GM12878 (cell line): Measurements from ENCODE around the gene TRIM8.
"Not testable (repeated sequence)": the region's sequence is repeated elsewhere in the genome, so short reads cannot be mapped to it uniquely, and the experiment has no call there.

Experiments
- EZH2 ChIP-seq: IDR thresholded peaks from 2 replicates; pipeline ENCODE4 v1.6.1; 2012; ENCODE audit warnings: low read depth, mild to moderate bottlenecking, control low read depth, inconsistent platforms, low read length, borderline replicate concordance; ENCODE audit not compliant: control insufficient read depth
- FOXK2 ChIP-seq: fragments of 450-650 bp; IDR thresholded peaks from 2 replicates; pipeline ENCODE4 v1.6.1; 2017; ENCODE audit warnings: mild to moderate bottlenecking, moderate library complexity
- MEF2A ChIP-seq: IDR thresholded peaks from 2 replicates; pipeline ENCODE4 v1.6.1; 2011; ENCODE audit warnings: low read depth, mild to moderate bottlenecking, low read length, moderate library complexity; ENCODE audit not compliant: insufficient read depth
- POLR2AphosphoS5 ChIP-seq: IDR thresholded peaks from 2 replicates; pipeline ENCODE4 v1.6.1; 2011; ENCODE audit warnings: mild to moderate bottlenecking, low read length, inconsistent platforms
- SRF ChIP-seq, 2 experiments: IDR thresholded peaks; 2 replicates each; pipeline ENCODE4 v1.6.1; 2011; ENCODE audit warnings: low read depth in 2 of 2, low read length in 2 of 2, mild to moderate bottlenecking in 1 of 2, moderate library complexity in 1 of 2
- ZNF384 ChIP-seq: IDR thresholded peaks from 2 replicates; pipeline ENCODE4 v1.6.1; 2012; ENCODE audit warnings: low read depth, mild to moderate bottlenecking, low read length, improper control_type of control experiment, borderline replicate concordance
- TF ChIP-seq, protein P1 (sequence below): fragments of 450-650 bp; IDR thresholded peaks from 2 replicates; pipeline ENCODE4 v1.6.1; 2016; ENCODE audit warnings: mild to moderate bottlenecking, moderate library complexity, borderline replicate concordance
- TF ChIP-seq, protein P2 (sequence below), 3 experiments: IDR thresholded peaks in 2 of 3; conservative IDR thresholded peaks in 1 of 3; 2 replicates each; pipeline ENCODE4 v1.5.1; 2011; ENCODE audit warnings: low read depth in 3 of 3, low read length in 3 of 3, mild to moderate bottlenecking in 3 of 3, control low read depth in 2 of 3, moderate library complexity in 2 of 3, inconsistent platforms in 1 of 3, mixed read lengths in 1 of 3; ENCODE audit not compliant: control insufficient read depth in 2 of 3, insufficient read depth in 1 of 3; ENCODE audit errors: extremely low read depth in 1 of 3
- TF ChIP-seq, protein P3 (sequence below): fragments of 450-650 bp; formaldehyde crosslinking; IDR thresholded peaks from 2 replicates; pipeline ENCODE4 v1.4.0; 2022; ENCODE audit warnings: mild to moderate bottlenecking, moderate library complexity

DNA sequence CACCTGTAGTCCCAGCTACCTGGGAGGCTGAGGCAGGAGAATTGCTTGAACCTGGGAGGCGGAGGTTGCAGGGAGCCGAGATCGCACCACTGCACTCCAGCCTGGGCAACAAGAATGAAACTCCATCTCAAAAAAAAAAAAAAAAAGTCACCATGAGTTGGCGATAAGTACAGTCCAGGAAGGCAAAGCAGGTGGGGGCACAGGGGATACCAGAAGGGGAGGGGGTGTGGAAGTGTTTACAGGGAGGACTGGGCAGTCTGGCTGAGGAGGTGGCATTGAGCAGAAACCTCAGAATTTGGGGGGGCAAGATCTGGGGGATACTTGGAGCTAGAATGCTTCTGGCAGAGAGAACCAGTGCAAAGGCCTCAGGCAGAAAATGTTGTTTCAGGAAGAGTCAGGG is 23.1 kb downstream of the TRIM8 start:
- TF ChIP-seq, protein P1, sequence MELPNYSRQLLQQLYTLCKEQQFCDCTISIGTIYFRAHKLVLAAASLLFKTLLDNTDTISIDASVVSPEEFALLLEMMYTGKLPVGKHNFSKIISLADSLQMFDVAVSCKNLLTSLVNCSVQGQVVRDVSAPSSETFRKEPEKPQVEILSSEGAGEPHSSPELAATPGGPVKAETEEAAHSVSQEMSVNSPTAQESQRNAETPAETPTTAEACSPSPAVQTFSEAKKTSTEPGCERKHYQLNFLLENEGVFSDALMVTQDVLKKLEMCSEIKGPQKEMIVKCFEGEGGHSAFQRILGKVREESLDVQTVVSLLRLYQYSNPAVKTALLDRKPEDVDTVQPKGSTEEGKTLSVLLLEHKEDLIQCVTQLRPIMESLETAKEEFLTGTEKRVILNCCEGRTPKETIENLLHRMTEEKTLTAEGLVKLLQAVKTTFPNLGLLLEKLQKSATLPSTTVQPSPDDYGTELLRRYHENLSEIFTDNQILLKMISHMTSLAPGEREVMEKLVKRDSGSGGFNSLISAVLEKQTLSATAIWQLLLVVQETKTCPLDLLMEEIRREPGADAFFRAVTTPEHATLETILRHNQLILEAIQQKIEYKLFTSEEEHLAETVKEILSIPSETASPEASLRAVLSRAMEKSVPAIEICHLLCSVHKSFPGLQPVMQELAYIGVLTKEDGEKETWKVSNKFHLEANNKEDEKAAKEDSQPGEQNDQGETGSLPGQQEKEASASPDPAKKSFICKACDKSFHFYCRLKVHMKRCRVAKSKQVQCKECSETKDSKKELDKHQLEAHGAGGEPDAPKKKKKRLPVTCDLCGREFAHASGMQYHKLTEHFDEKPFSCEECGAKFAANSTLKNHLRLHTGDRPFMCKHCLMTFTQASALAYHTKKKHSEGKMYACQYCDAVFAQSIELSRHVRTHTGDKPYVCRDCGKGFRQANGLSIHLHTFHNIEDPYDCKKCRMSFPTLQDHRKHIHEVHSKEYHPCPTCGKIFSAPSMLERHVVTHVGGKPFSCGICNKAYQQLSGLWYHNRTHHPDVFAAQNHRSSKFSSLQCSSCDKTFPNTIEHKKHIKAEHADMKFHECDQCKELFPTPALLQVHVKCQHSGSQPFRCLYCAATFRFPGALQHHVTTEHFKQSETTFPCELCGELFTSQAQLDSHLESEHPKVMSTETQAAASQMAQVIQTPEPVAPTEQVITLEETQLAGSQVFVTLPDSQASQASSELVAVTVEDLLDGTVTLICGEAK = not testable (repeated sequence)
- not testable (repeated sequence) for TF ChIP-seq MEF2A; SRF (IDR thresholded peaks at IDR 0.05; ENCODE audit: low read depth in 2 of 2, low read length in 2 of 2); ZNF384; POLR2AphosphoS5; EZH2; FOXK2
- TF ChIP-seq, protein P2, sequence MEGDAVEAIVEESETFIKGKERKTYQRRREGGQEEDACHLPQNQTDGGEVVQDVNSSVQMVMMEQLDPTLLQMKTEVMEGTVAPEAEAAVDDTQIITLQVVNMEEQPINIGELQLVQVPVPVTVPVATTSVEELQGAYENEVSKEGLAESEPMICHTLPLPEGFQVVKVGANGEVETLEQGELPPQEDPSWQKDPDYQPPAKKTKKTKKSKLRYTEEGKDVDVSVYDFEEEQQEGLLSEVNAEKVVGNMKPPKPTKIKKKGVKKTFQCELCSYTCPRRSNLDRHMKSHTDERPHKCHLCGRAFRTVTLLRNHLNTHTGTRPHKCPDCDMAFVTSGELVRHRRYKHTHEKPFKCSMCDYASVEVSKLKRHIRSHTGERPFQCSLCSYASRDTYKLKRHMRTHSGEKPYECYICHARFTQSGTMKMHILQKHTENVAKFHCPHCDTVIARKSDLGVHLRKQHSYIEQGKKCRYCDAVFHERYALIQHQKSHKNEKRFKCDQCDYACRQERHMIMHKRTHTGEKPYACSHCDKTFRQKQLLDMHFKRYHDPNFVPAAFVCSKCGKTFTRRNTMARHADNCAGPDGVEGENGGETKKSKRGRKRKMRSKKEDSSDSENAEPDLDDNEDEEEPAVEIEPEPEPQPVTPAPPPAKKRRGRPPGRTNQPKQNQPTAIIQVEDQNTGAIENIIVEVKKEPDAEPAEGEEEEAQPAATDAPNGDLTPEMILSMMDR (IDR thresholded peaks at IDR 0.05 in 2 of 3, conservative IDR thresholded peaks at IDR 0.05 in 1 of 3; ENCODE audit: control insufficient read depth in 2 of 3, extremely low read depth in 1 of 3, insufficient read depth in 1 of 3, low read depth in 3 of 3, low read length in 3 of 3) = not testable (repeated sequence)
- TF ChIP-seq, protein P3, sequence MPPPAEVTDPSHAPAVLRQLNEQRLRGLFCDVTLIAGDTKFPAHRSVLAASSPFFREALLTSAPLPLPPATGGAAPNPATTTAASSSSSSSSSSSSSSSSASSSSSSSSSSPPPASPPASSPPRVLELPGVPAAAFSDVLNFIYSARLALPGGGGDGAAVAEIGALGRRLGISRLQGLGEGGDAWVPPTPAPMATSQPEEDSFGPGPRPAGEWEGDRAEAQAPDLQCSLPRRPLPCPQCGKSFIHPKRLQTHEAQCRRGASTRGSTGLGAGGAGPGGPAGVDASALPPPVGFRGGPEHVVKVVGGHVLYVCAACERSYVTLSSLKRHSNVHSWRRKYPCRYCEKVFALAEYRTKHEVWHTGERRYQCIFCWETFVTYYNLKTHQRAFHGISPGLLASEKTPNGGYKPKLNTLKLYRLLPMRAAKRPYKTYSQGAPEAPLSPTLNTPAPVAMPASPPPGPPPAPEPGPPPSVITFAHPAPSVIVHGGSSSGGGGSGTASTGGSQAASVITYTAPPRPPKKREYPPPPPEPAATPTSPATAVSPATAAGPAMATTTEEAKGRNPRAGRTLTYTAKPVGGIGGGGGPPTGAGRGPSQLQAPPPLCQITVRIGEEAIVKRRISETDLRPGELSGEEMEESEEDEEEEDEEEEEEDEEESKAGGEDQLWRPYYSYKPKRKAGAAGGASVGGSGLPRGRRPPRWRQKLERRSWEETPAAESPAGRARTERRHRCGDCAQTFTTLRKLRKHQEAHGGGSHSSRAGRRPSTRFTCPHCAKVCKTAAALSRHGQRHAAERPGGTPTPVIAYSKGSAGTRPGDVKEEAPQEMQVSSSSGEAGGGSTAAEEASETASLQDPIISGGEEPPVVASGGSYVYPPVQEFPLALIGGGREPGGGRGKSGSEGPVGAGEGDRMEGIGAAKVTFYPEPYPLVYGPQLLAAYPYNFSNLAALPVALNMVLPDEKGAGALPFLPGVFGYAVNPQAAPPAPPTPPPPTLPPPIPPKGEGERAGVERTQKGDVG (CRISPR knock-in tag) = not testable (repeated sequence)
